Mesenchymal stem cell (in vitro differentiated cells and primary cell): ENCODE data around the gene KCNJ15.

Experiments
- DNase-seq: peaks from one replicate; pipeline ENCODE4 v3.0.0-alpha.2; 2013
- H2AFZ ChIP-seq: one replicate; pipeline ENCODE4 v1.6.1; 2013; ENCODE audit warnings: low read depth, mild to moderate bottlenecking, control low read depth, inconsistent platforms, low read length, moderate library complexity
- H2AK5ac ChIP-seq: 2 replicates; pipeline ENCODE4 v1.6.1; 2013; ENCODE audit warnings: low read length, moderate library complexity, mild to moderate bottlenecking, inconsistent platforms; ENCODE audit not compliant: severe bottlenecking
- H2BK120ac ChIP-seq: one replicate; pipeline ENCODE4 v1.6.1; 2013; ENCODE audit warnings: low read depth, mild to moderate bottlenecking, inconsistent platforms, low read length, moderate library complexity
- H2BK12ac ChIP-seq, 2 experiments: one replicate each; pipeline ENCODE4 v1.6.1; 2013; ENCODE audit warnings: inconsistent platforms in 2 of 2, low read length in 2 of 2, mild to moderate bottlenecking in 2 of 2, moderate library complexity in 2 of 2, control low read depth in 1 of 2
- H2BK15ac ChIP-seq: one replicate; pipeline ENCODE4 v1.6.1; 2013; ENCODE audit warnings: mild to moderate bottlenecking, low read depth, inconsistent platforms; ENCODE audit not compliant: poor library complexity, severe bottlenecking
- H2BK5ac ChIP-seq: 2 replicates; pipeline ENCODE4 v1.6.1; 2013; ENCODE audit warnings: low read depth, mild to moderate bottlenecking, low read length, control low read depth, inconsistent platforms; ENCODE audit not compliant: poor library complexity, severe bottlenecking
- H3K14ac ChIP-seq, 2 experiments: one replicate each; pipeline ENCODE4 v1.6.1; 2013; ENCODE audit warnings: inconsistent platforms in 2 of 2, low read length in 2 of 2, control low read depth in 1 of 2, mild to moderate bottlenecking in 1 of 2, moderate library complexity in 1 of 2
- H3K18ac ChIP-seq, 2 experiments: one replicate each; pipeline ENCODE4 v1.6.1; 2013; ENCODE audit warnings: inconsistent platforms in 2 of 2, low read length in 2 of 2, control low read depth in 1 of 2, low read depth in 1 of 2, mild to moderate bottlenecking in 1 of 2
- H3K23ac ChIP-seq, 2 experiments: one replicate each; pipeline ENCODE4 v1.6.1; 2013; ENCODE audit warnings: inconsistent platforms in 2 of 2, low read length in 2 of 2, mild to moderate bottlenecking in 2 of 2, moderate library complexity in 2 of 2, control low read depth in 1 of 2
- H3K27ac ChIP-seq: 2 replicates; pipeline ENCODE4 v1.5.1; 2013; ENCODE audit warnings: mild to moderate bottlenecking, moderate library complexity, low read length, control low read depth, inconsistent platforms; ENCODE audit not compliant: poor library complexity, severe bottlenecking
- H3K27me3 ChIP-seq, 2 experiments: 2 replicates each; pipeline versions ENCODE4 v1.6.1 to v1.7.0; 2013; ENCODE audit warnings: low read length in 2 of 2, mild to moderate bottlenecking in 2 of 2, moderate library complexity in 2 of 2, control low read depth in 1 of 2, inconsistent platforms in 1 of 2; ENCODE audit not compliant: control insufficient read depth in 1 of 2, insufficient read depth in 1 of 2
- H3K36me3 ChIP-seq, 2 experiments: 2 replicates each; pipeline versions ENCODE4 v1.6.1 to v1.7.0; 2013; ENCODE audit warnings: low read length in 2 of 2, control low read depth in 1 of 2, inconsistent platforms in 1 of 2, low read depth in 1 of 2, mild to moderate bottlenecking in 1 of 2; ENCODE audit not compliant: insufficient read depth in 2 of 2, control insufficient read depth in 1 of 2
- H3K4ac ChIP-seq, 2 experiments: one replicate each; pipeline ENCODE4 v1.6.1; 2013; ENCODE audit warnings: inconsistent platforms in 2 of 2, low read length in 2 of 2, mild to moderate bottlenecking in 2 of 2, moderate library complexity in 2 of 2, control low read depth in 1 of 2, low read depth in 1 of 2
- H3K4me1 ChIP-seq: 2 replicates; pipeline ENCODE4 v1.6.1; 2013; ENCODE audit warnings: low read depth, low read length, control low read depth; ENCODE audit not compliant: control insufficient read depth, insufficient read depth
- H3K4me2 ChIP-seq: 2 replicates; pipeline ENCODE4 v1.6.1; 2013; ENCODE audit warnings: low read length, mild to moderate bottlenecking, inconsistent platforms; ENCODE audit not compliant: poor library complexity, severe bottlenecking
- H3K4me3 ChIP-seq, 2 experiments: 2 replicates each; pipeline versions ENCODE4 v1.5.1 to v1.7.0; 2013; ENCODE audit warnings: low read length in 2 of 2, mild to moderate bottlenecking in 2 of 2, control low read depth in 1 of 2, low read depth in 1 of 2; ENCODE audit not compliant: insufficient read depth in 1 of 2
- H3K79me1 ChIP-seq: replicated peaks from 2 replicates; pipeline ENCODE4 v1.6.1; 2013; ENCODE audit warnings: mild to moderate bottlenecking, control low read depth, low read length, inconsistent platforms; ENCODE audit not compliant: poor library complexity, severe bottlenecking
- H3K9ac ChIP-seq: 2 replicates; pipeline ENCODE4 v1.7.0; 2013; ENCODE audit warnings: mild to moderate bottlenecking, low read length, moderate library complexity
- H3K9me3 ChIP-seq: 2 replicates; pipeline ENCODE4 v1.7.0; 2013; ENCODE audit warnings: mild to moderate bottlenecking, low read length; ENCODE audit not compliant: control insufficient read depth
- H4K8ac ChIP-seq: one replicate; pipeline ENCODE4 v1.6.1; 2013; ENCODE audit warnings: inconsistent platforms, mild to moderate bottlenecking, low read length, moderate library complexity
- H4K91ac ChIP-seq: one replicate; pipeline ENCODE4 v1.6.1; 2013; ENCODE audit warnings: mild to moderate bottlenecking, low read length, inconsistent platforms
- WGBS: methylation state at CpG from one replicate; pipeline ENCODE4 v1.1.7; 2013; ENCODE audit warnings: mixed read lengths; 5-methylcytosine and 5-hydroxymethylcytosine counted together

KCNJ15 gene

GRCh38 chr21:38219049-38219628 is 37.7 kb upstream of the KCNJ15 start:
- Histone ChIP-seq H3K23ac (no peak overlapping the region), H2BK5ac (no peak overlapping the region), H3K4me3 (no peak overlapping the region), H3K4me1 (peaks cover 1% of the 10 kb centered on the region), H2AFZ (no peak overlapping the region), H2BK12ac (no peak overlapping the region), H2BK15ac (no peak overlapping the region), H3K9me3 (peaks cover 15% of the 10 kb centered on the region), H3K36me3 (peaks cover 0 to 3% of the 10 kb centered on the region in 2 experiments), H4K91ac (no peak overlapping the region), H3K4me2 (no peak overlapping the region), H3K27me3 (no peaks in the 10 kb centered on the region), H3K9ac (peak overlapping the region; percentile 43), H3K4ac (no peak overlapping the region), H2BK120ac (no peak overlapping the region), H3K14ac (no peak overlapping the region), H3K27ac (peak overlapping the region; percentile 20), H3K18ac (no peak overlapping the region), H3K79me1 (no peaks in the 10 kb centered on the region), H2AK5ac (no peak overlapping the region), H4K8ac (no peak overlapping the region)
- peak; percentile 75 for DNase-seq
- WGBS: 0% methylated on average over 5 of the region's 7 CpGs

GRCh38 chr21:38220270-38220737 is 36.5 kb upstream of the KCNJ15 start:
- Histone ChIP-seq H4K91ac (no peak overlapping the region), H3K4me1 (peaks cover 1% of the 10 kb centered on the region), H3K9ac (peak overlapping the region; percentile 73), H3K4ac (no peak overlapping the region), H3K14ac (no peak overlapping the region), H2AFZ (no peak overlapping the region), H3K23ac (no peak overlapping the region), H3K27me3 (no peaks in the 10 kb centered on the region), H3K27ac (no peak overlapping the region), H2BK120ac (no peak overlapping the region), H2AK5ac (peak overlapping the region; percentile 87), H2BK5ac (no peak overlapping the region), H3K9me3 (peaks cover 25% of the 10 kb centered on the region), H3K79me1 (no peaks in the 10 kb centered on the region), H3K36me3 (peaks cover 0 to 3% of the 10 kb centered on the region in 2 experiments), H3K4me2 (no peak overlapping the region), H3K4me3 (no peak overlapping the region), H2BK12ac (no peak overlapping the region), H2BK15ac (no peak overlapping the region), H4K8ac (no peak overlapping the region), H3K18ac (no peak overlapping the region)
- WGBS: 80% methylated on average over 5 of the region's 5 CpGs
- DNase-seq: no peak

GRCh38 chr21:38221594-38221993 is 35.2 kb upstream of the KCNJ15 start:
- H2BK12ac ChIP-seq: no peak overlapping the region
- H3K23ac ChIP-seq: no peak overlapping the region
- no peak overlapping the region for H3K4ac ChIP-seq
- H2AK5ac ChIP-seq: no peak overlapping the region
- no peak overlapping the region for H2AFZ ChIP-seq
- 40% methylated on average over 1 of the region's 1 CpG for WGBS
- no peak overlapping the region for H3K4me3 ChIP-seq
- no peak overlapping the region for H2BK5ac ChIP-seq
- H3K4me1 ChIP-seq: peaks cover 1% of the 10 kb centered on the region
- H3K79me1 ChIP-seq: no peaks in the 10 kb centered on the region
- peak overlapping the region; percentile 81 for H3K9ac ChIP-seq
- H3K27ac ChIP-seq: peak overlapping the region; percentile 75
- H4K8ac ChIP-seq: no peak overlapping the region
- no peaks in the 10 kb centered on the region for H3K27me3 ChIP-seq
- H3K4me2 ChIP-seq: no peak overlapping the region
- H3K14ac ChIP-seq: no peak overlapping the region
- no peak overlapping the region for H3K18ac ChIP-seq
- H3K9me3 ChIP-seq: peaks cover 37% of the 10 kb centered on the region
- peaks cover 0 to 6% of the 10 kb centered on the region in 2 experiments for H3K36me3 ChIP-seq
- H2BK120ac ChIP-seq: no peak overlapping the region
- no peak for DNase-seq
- no peak overlapping the region for H4K91ac ChIP-seq
- H2BK15ac ChIP-seq: no peak overlapping the region

GRCh38 chr21:38223893-38224540 is 32.8 kb upstream of the KCNJ15 start:
- H2AFZ ChIP-seq: no peak overlapping the region
- no peak overlapping the region for H3K4me2 ChIP-seq
- H3K4me3 ChIP-seq: peak overlapping the region in 1 of 2 experiments; percentile 6
- H4K8ac ChIP-seq: no peak overlapping the region
- 93% methylated on average over 5 of the region's 6 CpGs for WGBS
- H2AK5ac ChIP-seq: no peak overlapping the region
- no peak overlapping the region for H3K27ac ChIP-seq
- H3K27me3 ChIP-seq: no peaks in the 10 kb centered on the region
- no peak overlapping the region for H3K14ac ChIP-seq
- H3K23ac ChIP-seq: no peak overlapping the region
- H2BK5ac ChIP-seq: no peak overlapping the region
- no peak overlapping the region for H4K91ac ChIP-seq
- H2BK120ac ChIP-seq: no peak overlapping the region
- no peak overlapping the region for H3K9ac ChIP-seq
- peaks cover 1% of the 10 kb centered on the region for H3K4me1 ChIP-seq
- H2BK15ac ChIP-seq: no peak overlapping the region
- peaks cover 2 to 6% of the 10 kb centered on the region in 2 experiments for H3K36me3 ChIP-seq
- H3K18ac ChIP-seq: no peak overlapping the region
- H3K79me1 ChIP-seq: no peaks in the 10 kb centered on the region
- peak; percentile 16 for DNase-seq
- no peak overlapping the region for H2BK12ac ChIP-seq
- no peak overlapping the region for H3K4ac ChIP-seq
- peaks cover 50% of the 10 kb centered on the region for H3K9me3 ChIP-seq
